Activated T-cell treated with anti-CD3 and anti-CD28 coated beads, Interleukin-2, amount 50 U/mL, for 24 hours (primary cell): ENCODE measurements around the gene CMC2.

Experiments used
- DNase-seq: peaks from one replicate; pipeline ENCODE4 v3.0.0-alpha.2; 2020
- H3K27ac Mint-ChIP-seq: 2 replicates; pipeline ENCODE4 v1.8.0; 2020; ENCODE audit warnings: mild to moderate bottlenecking, mixed read lengths
- H3K27me3 Mint-ChIP-seq: 2 replicates; pipeline ENCODE4 v1.8.0; 2020; ENCODE audit warnings: mixed read lengths
- H3K36me3 Mint-ChIP-seq: 2 replicates; pipeline ENCODE4 v1.8.0; 2020; ENCODE audit warnings: low read depth, mixed read lengths
- H3K4me1 Mint-ChIP-seq: 2 replicates; pipeline ENCODE4 v1.8.0; 2020; ENCODE audit warnings: low read depth, mixed read lengths
- H3K4me3 Mint-ChIP-seq: 2 replicates; pipeline ENCODE4 v1.8.0; 2020; ENCODE audit warnings: mild to moderate bottlenecking, moderate library complexity, mixed read lengths
- H3K9me3 Mint-ChIP-seq: 2 replicates; pipeline ENCODE4 v1.8.0; 2020; ENCODE audit warnings: mixed read lengths

The CMC2 gene

DNA sequence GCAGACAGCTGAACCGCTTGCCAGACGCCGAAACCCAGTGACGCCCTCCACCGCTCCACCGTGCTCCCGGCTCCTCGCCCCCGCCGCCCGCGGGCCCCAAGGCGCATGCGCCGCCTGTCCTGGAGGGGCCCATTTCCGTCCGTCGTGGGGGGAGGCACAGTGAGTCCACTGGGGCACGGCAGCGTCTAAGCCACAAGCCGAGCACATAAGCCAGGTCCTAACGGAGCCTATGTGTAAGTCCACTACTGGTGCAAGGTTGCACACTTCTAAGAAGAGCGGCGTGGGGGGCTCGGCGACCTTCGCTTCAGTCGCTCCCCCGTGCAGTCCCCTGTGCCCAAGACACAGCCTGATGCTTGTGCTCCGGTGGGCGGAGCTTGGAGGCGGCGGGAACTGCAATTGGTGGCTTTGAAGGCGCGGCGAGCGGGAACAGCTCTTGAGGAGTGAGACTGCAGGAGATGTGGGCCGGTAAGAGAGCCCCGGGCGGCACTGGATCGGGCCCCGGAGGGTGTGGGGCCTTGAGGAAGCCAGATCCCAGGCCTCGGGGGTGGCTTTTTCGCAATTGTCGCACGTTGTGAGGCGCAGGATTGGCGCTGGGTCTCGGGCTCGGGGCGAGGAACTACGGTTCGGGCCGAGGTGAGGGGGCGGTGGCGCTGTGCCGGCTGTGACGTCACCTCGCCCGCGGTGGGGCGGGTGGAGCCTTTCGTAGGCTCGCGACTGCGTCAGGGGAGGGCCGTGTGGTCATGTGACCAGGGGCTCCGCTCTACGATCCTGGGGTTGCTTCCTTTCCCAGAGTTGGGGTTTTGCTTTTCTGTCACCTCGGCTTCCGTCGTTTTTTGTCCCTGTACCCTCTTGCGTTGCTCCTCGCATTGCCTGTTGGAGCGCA, at the start of gene CMC2, which contains the start of gene CENPN:
Gene CMC2 (minus strand): TSS at position 73 of the 883 bp plus-strand sequence. CDS start 9,491 bp downstream, outside the sequence.
Gene CENPN (plus strand): TSS at position 402 of the 883 bp plus-strand sequence. CDS start 4,726 bp downstream, outside the sequence.
- peaks cover 71% of the 10 kb centered on the region for H3K36me3 Mint-ChIP-seq

DNA sequence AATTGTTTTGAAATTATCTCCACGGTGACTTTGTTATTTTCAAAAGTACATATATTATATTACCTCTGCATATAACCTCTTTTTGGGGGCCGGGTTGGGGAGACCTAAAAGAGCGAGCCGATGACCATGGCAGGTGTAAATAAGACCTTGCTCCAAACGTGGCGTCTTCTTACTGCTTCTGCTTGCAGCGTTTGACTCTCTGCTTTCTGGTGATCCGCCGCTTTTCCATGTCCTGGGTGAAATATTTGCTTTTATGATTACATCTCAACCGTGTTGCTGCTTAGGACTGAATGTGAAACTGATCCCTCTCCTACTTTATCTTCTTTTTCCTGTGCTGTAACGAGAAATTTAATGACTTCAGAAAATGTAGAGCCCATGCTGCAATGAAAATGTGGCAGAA, 47.1 kb upstream of the CMC2 start:
- H3K4me3 Mint-ChIP-seq = no peak overlapping the region
- DNase-seq = no peak
- peaks cover 2% of the 10 kb centered on the region for H3K36me3 Mint-ChIP-seq
- H3K4me1 Mint-ChIP-seq = no peaks in the 10 kb centered on the region
- no peaks in the 10 kb centered on the region for H3K27me3 Mint-ChIP-seq
- no peak overlapping the region for H3K27ac Mint-ChIP-seq
- H3K9me3 Mint-ChIP-seq = peaks cover 14% of the 10 kb centered on the region

More for the DNA sequence above, at the start of gene CMC2, which contains the start of gene CENPN:
- H3K27me3 Mint-ChIP-seq = no peaks in the 10 kb centered on the region
- H3K4me3 Mint-ChIP-seq = peak within 1 kb of the TSS; percentile 92
- H3K9me3 Mint-ChIP-seq = no peaks in the 10 kb centered on the region
- DNase-seq = peak; percentile 98
- H3K4me1 Mint-ChIP-seq = peaks cover 60% of the 10 kb centered on the region
- H3K27ac Mint-ChIP-seq = peak within 1 kb of the TSS; percentile 100

- H3K4me3 Mint-ChIP-seq = no peak overlapping the region
- H3K36me3 Mint-ChIP-seq = peaks cover 83% of the 10 kb centered on the region
- DNase-seq = no peak
- H3K4me1 Mint-ChIP-seq = peaks cover 17% of the 10 kb centered on the region
- H3K9me3 Mint-ChIP-seq = no peaks in the 10 kb centered on the region
- H3K27me3 Mint-ChIP-seq = no peaks in the 10 kb centered on the region
- H3K27ac Mint-ChIP-seq = peak overlapping the region; percentile 19
Observed at GRCh38 chr16:81042821-81043220, 36.1 kb upstream of the CMC2 start.

DNA sequence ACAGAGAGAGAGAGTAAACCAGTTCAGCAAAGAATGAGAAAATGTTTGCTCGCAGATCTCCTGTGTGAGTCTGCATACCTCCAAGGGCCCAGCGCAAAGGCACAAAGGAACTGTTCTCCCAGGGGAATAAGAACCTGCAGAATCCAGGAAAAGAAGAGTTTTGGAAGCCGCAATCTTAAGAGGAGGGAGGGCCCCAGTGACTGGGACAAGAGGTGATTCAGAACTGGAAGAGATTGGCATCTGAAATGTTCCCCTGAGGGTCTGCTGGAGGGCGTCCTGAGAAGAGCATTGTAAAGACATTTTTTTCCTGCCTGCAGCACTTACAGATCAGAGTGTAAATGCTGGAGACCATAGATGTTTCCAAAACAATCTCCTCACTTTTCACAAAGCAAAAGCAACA, 35.0 kb upstream of the CMC2 start:
- H3K27ac Mint-ChIP-seq = no peak overlapping the region
- H3K36me3 Mint-ChIP-seq = peaks cover 87% of the 10 kb centered on the region
- H3K9me3 Mint-ChIP-seq = no peaks in the 10 kb centered on the region
- H3K4me1 Mint-ChIP-seq = peaks cover 29% of the 10 kb centered on the region
- H3K27me3 Mint-ChIP-seq = no peaks in the 10 kb centered on the region
- DNase-seq = no peak
- no peak overlapping the region for H3K4me3 Mint-ChIP-seq

- Mint-ChIP-seq H3K4me1 (peaks cover 31% of the 10 kb centered on the region), H3K9me3 (no peaks in the 10 kb centered on the region), H3K27ac (no peak overlapping the region), H3K27me3 (no peaks in the 10 kb centered on the region), H3K36me3 (peaks cover 84% of the 10 kb centered on the region), H3K4me3 (no peak overlapping the region)
- DNase-seq = no peak
Observed at GRCh38 chr16:81040842-81041241, 34.2 kb upstream of the CMC2 start.

DNA sequence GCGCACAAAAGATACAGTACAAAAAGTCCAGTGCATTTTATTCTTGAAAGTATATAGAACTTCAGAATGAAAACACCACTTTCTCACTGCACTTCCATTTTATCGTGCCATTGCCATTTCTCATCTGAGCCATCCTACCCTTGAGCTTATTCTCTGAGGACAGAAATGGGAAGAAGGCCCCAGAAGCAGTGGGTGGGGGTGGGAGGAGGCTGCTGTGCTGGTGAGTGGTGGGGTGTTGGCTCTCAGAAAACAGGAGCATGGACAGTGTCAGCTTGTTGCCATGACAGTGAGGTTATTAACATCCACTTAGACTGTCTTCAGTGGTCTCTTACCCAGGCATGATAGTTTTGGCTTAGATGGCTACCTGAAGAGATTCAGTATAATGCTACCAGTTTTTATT, 33.4 kb upstream of the CMC2 start:
- Mint-ChIP-seq H3K4me3 (no peak overlapping the region), H3K27me3 (no peaks in the 10 kb centered on the region), H3K9me3 (no peaks in the 10 kb centered on the region), H3K4me1 (peaks cover 34% of the 10 kb centered on the region), H3K36me3 (peaks cover 77% of the 10 kb centered on the region), H3K27ac (peak overlapping the region; percentile 30)
- no peak for DNase-seq

DNA sequence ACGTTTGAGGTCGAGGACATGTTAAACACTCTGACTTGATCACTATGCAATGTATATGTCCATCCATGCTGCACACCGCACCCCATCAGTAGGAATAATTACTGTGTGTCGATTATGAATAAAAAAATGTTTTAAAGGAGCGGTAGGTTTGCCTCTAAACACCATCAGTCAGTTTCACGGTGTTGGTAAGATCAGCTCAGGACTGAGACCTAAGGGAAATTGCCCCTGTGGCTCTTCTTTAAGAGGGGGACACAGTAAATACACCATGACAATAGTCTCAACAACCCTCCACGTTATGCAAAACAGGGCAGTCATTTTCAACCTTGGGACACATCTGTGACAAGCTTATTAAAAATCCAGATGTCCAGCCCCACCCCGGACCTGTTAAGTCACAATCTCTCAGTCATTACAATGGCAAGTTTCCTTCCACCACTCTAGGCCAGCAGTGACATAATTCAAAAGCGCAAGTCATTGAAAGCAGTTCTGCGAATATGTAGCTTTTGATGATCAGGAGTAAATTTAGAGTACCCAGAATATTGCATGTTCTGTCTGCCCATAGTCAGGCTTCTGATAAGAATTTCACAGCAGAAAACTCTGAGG, 30.2 kb upstream of the CMC2 start:
- Mint-ChIP-seq H3K4me3 (peak overlapping the region; percentile 83), H3K27ac (peak overlapping the region; percentile 79), H3K4me1 (peaks cover 34% of the 10 kb centered on the region), H3K27me3 (no peaks in the 10 kb centered on the region), H3K36me3 (peaks cover 55% of the 10 kb centered on the region), H3K9me3 (no peaks in the 10 kb centered on the region)
- DNase-seq = no peak

DNA sequence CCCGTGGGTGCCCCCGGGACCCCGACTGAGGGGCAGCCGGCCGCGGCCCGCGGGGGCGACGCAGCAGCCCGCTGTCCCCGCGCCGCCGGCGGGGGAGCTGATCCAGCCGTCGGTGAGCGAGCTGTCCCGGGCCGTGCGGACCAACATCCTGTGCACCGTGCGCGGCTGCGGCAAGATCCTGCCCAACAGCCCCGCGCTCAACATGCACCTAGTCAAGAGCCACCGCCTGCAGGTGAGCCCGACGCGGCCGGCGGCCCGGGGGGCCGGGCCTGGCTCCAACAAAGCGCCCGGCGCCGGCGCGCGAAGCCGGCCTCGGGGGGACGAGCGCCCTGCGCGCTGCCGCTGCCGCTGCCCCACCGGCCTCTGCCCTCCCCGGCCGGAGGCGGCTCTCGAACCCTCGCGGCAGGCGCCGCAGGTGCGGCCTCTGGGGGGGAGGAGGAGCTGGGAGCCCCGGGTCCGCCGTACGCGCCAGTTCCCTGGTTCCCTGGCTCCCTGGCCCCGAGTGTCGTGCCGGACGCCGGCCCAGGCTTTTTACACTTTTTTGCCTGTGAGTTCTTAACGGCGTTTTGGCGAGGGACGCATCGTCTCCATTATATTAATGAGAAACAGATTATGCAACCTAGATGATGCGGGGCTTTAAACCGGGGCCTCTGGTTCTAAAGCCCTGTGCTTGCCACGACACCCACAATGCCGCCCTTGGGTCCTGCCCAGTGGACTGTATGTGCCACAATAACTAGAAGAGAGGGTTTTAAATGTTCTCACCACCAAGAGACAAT, 29.5 kb upstream of the CMC2 start:
- Mint-ChIP-seq H3K9me3 (no peaks in the 10 kb centered on the region), H3K27ac (peak overlapping the region; percentile 79), H3K27me3 (no peaks in the 10 kb centered on the region), H3K4me1 (peaks cover 34% of the 10 kb centered on the region), H3K36me3 (peaks cover 55% of the 10 kb centered on the region), H3K4me3 (peak overlapping the region; percentile 83)
- no peak for DNase-seq

DNA sequence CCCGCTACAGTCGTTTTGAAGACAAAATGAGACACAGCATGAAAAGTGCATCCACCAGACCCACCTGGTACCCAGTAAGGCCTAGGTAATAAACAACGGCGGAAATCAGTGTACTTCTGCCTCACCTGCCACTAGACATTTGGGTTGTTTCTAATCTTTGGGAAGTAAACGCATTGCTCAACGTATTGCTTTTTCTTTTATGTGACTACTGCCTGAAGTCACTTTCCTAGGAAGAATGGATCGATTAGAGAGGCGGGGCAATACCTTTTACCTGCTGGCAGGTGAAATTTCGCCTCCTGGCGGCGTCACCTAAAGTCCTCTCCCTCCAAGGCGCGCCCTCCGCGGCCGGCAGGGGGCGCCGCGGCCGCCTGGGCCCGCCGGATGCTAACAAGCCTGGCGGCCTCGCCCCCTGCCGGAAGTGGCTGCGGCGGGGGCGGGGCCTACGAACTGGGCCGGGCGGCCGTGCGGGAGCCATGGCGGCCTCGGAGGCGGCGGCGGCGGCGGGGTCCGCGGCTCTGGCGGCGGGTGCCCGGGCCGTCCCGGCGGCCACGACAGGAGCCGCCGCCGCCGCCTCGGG, 28.8 kb upstream of the CMC2 start, which contains the start of gene ATMIN:
Gene ATMIN (plus strand): TSS at position 445 of the 577 bp plus-strand sequence. CDS start 29 bp downstream, at position 474.
- Mint-ChIP-seq H3K36me3 (peaks cover 55% of the 10 kb centered on the region), H3K4me3 (peak within 1 kb of the TSS; percentile 83), H3K4me1 (peaks cover 34% of the 10 kb centered on the region), H3K27me3 (no peaks in the 10 kb centered on the region), H3K9me3 (no peaks in the 10 kb centered on the region), H3K27ac (peak within 1 kb of the TSS; percentile 79)
- DNase-seq = peak; percentile 91

GRCh38 chr16:81029930-81030604, 23.4 kb upstream of the CMC2 start:
- no peak for DNase-seq
- H3K4me1 Mint-ChIP-seq = peaks cover 9% of the 10 kb centered on the region
- H3K9me3 Mint-ChIP-seq = peaks cover 4% of the 10 kb centered on the region
- peaks cover 71% of the 10 kb centered on the region for H3K36me3 Mint-ChIP-seq
- H3K4me3 Mint-ChIP-seq = no peak overlapping the region
- peak overlapping the region; percentile 72 for H3K27ac Mint-ChIP-seq
- H3K27me3 Mint-ChIP-seq = no peaks in the 10 kb centered on the region

DNA sequence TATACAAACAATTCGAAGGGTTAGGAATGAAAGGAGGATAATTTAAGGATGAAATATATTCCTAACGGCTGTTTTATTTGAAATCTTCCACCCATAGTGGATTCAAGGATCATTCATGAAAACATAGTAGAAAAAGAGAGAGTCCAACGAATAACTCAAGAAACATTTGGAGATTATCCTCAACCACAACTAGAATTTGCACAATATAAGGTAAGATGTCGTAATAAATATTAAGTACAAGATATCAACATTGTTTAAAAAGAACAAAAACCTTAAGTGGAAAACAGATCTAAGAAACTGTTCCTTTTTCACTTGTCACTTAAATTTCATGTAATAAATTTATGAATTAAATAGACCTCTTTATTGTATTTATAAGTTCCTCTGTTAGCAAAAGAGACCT, 19.7 kb upstream of the CMC2 start:
- peaks cover 92% of the 10 kb centered on the region for H3K36me3 Mint-ChIP-seq
- peaks cover 9% of the 10 kb centered on the region for H3K4me1 Mint-ChIP-seq
- no peak overlapping the region for H3K27ac Mint-ChIP-seq
- H3K4me3 Mint-ChIP-seq = no peak overlapping the region
- peaks cover 4% of the 10 kb centered on the region for H3K9me3 Mint-ChIP-seq
- H3K27me3 Mint-ChIP-seq = no peaks in the 10 kb centered on the region
- no peak for DNase-seq

DNA sequence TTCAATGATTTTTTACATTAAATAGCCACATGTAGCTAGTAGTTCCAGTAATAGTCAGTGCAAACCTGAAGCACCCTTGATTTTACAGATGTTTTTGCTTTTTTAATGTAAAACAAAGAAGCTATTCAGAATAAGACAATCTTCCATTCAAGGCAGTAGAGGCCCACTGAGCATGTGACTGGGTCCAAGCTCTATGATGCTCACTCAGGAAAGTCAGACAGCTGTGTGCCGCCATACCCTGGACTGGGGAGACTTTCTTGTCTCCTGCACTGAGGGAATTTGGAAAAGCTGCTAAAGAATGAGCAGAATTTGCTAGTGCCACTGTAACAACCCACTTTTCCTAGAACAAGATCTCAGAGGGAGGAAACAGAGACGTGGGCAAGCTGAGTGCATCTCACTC, 11.8 kb upstream of the CMC2 start:
- Mint-ChIP-seq H3K27ac (no peak overlapping the region), H3K27me3 (no peaks in the 10 kb centered on the region), H3K4me3 (no peak overlapping the region), H3K9me3 (no peaks in the 10 kb centered on the region), H3K36me3 (peaks cover 99% of the 10 kb centered on the region), H3K4me1 (peaks cover 5% of the 10 kb centered on the region)
- no peak for DNase-seq

GRCh38 chr16:81014672-81015071, 8.0 kb upstream of the CMC2 start:
- Mint-ChIP-seq H3K9me3 (no peaks in the 10 kb centered on the region), H3K4me1 (peaks cover 12% of the 10 kb centered on the region), H3K27ac (no peak overlapping the region), H3K36me3 (peaks cover 92% of the 10 kb centered on the region), H3K27me3 (no peaks in the 10 kb centered on the region), H3K4me3 (no peak overlapping the region)
- no peak for DNase-seq

DNA sequence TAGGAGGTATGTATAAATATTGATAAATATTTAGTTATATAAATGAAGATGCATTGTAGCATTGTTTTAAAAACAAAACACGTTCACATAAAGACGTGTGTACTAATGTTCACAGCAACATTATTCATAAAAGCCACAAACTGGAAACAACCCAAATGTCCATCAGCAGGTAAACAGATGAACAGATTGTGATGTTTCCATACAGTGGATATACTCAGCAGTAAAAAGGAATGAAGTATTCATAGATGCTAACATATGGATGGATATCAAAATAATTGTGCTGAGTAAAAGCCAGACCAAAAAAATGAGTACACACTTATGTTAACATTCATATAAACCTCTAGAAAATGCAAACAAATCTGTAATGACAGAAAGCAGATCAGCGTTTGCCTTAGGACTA, 6.3 kb upstream of the CMC2 start:
- DNase-seq = no peak
- H3K36me3 Mint-ChIP-seq = peaks cover 92% of the 10 kb centered on the region
- no peak overlapping the region for H3K4me3 Mint-ChIP-seq
- H3K27me3 Mint-ChIP-seq = no peaks in the 10 kb centered on the region
- peaks cover 26% of the 10 kb centered on the region for H3K4me1 Mint-ChIP-seq
- no peaks in the 10 kb centered on the region for H3K9me3 Mint-ChIP-seq
- no peak overlapping the region for H3K27ac Mint-ChIP-seq
